Astrocyte of the spinal cord (primary cell): ENCODE results near the gene KIAA1958.

Source experiments
- DNase-seq: peaks from one replicate; pipeline ENCODE4 v3.0.0; 2011; ENCODE audit warnings: low read depth, low spot score
- H3K4me3 ChIP-seq: 2 replicates; pipeline ENCODE4 v1.5.1; 2011; ENCODE audit warnings: low read depth, mild to moderate bottlenecking, low read length, moderate library complexity
- in situ Hi-C: cut with HindIII; loops from 2 replicates; pipeline ENCODE4 v1.10.0; 2017; ENCODE audit warnings: low sequenced_read_pairs
- TF ChIP-seq, protein P1 (sequence below): IDR thresholded peaks from 2 replicates; pipeline ENCODE4 v1.5.1; 2012; ENCODE audit warnings: low read depth, mild to moderate bottlenecking, low read length, inconsistent platforms

The KIAA1958 gene

DNA sequence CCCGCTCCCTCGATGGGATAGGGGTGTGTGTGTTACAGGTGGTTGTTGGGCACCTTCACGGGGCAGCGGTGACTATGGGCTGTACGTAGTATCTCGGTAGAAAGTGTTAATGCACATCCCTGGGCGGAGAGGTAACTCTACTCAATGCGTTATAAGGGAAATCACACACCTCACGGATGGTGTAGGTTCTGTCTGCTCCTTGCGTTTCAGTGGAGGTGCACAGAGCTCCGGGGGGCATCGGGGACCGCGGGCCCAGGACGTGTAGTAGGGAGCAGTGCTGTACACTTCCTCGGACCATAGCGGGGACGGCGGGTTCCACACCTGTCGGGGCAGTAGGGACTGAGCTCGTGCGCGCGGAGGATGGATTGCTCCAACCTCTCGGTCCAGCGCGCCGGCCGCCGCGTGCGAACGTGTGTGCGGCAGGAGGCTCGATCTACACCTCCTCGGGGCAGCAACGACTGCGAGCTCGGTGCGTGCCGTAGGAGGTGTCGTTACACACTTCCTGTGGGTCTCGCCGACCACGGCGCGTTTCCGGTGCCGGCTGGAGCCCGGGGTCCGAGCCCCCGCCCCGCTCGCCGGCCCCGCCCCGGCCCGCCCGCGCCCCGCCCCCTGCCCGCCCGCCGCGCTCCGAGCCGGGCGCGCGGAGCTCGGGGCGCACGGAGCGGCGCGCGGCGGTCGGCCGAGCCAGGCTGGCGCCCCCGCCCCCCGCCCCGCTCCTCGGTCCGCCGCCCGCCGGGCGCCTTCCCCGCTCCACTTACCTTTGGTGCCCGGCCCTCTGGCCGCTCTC is at the start of gene KIAA1958:
TSS of gene KIAA1958 (plus strand) at position 607 of the 787 bp plus-strand sequence. CDS start 87,254 bp downstream, outside the sequence.
- DNase-seq = peak; percentile 66
- H3K4me3 ChIP-seq = peak within 1 kb of the TSS; percentile 62
- TF ChIP-seq, protein P1, sequence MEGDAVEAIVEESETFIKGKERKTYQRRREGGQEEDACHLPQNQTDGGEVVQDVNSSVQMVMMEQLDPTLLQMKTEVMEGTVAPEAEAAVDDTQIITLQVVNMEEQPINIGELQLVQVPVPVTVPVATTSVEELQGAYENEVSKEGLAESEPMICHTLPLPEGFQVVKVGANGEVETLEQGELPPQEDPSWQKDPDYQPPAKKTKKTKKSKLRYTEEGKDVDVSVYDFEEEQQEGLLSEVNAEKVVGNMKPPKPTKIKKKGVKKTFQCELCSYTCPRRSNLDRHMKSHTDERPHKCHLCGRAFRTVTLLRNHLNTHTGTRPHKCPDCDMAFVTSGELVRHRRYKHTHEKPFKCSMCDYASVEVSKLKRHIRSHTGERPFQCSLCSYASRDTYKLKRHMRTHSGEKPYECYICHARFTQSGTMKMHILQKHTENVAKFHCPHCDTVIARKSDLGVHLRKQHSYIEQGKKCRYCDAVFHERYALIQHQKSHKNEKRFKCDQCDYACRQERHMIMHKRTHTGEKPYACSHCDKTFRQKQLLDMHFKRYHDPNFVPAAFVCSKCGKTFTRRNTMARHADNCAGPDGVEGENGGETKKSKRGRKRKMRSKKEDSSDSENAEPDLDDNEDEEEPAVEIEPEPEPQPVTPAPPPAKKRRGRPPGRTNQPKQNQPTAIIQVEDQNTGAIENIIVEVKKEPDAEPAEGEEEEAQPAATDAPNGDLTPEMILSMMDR = no peak
- in situ Hi-C loops = no loop called here

- DNase-seq = no peak
- in situ Hi-C loops = no loop called here
- TF ChIP-seq, protein P1 = no peak
- H3K4me3 ChIP-seq = no peak overlapping the region
These were observed 49.2 kb upstream of the KIAA1958 start for GRCh38 chr9:112437406-112437805.

DNA sequence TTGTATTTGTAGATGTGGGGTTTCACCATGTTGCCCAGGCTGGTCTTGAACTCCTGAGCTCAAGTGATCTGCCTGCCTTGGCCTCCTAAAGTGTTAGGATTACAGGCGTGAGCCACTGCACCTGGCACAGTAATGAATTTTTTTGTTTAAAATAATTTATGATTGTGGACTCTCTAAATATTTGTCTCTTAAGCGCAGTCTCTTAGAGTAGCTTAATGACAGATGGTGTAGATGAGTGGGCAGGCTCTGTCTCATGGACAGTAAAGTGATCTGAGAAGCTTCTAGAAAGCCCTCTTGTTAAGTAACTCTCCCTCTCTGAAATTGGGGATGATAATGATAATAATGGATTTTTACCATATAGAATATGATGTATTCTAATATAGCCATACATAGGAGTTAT is 47.5 kb upstream of the KIAA1958 start:
- DNase-seq = no peak
- in situ Hi-C loops = no loop called here
- TF ChIP-seq, protein P1 = no peak
- no peak overlapping the region for H3K4me3 ChIP-seq

- no peak overlapping the region for H3K4me3 ChIP-seq
- in situ Hi-C loops = no loop called here
- TF ChIP-seq, protein P1 = no peak
- no peak for DNase-seq
These were observed 46.8 kb upstream of the KIAA1958 start for GRCh38 chr9:112439825-112440224.

DNA sequence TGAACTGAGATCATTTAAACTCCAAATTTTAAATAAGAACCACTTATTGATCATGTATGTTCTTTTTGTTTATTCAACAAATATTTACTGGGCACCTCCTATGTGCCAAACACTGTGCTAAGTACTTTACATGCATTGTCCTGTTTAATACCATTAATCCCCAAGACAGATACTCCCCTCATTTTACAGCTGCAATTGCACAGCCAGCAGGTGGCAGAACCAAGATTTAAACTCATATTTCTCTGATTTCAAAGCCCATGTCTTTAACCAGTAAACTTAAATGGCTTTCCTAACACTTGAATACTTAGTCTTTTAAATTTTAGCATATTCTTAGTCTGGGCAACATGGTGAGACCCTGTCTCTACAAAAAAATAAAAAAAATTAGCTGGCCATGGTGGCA is 43.4 kb upstream of the KIAA1958 start:
- peak; percentile 23 for DNase-seq
- TF ChIP-seq, protein P1 = peak; percentile 54
- no peak overlapping the region for H3K4me3 ChIP-seq
- in situ Hi-C loops = no loop called here

GRCh38 chr9:112443636-112444035 is 43.0 kb upstream of the KIAA1958 start:
- no peak overlapping the region for H3K4me3 ChIP-seq
- in situ Hi-C loops = no loop called here
- no peak for DNase-seq
- TF ChIP-seq, protein P1 = no peak
